NCI-H146 treated with DMSO at 0.1 percent for 48 hours (cell line): Measurements from ENCODE around the gene BCL7C.
"Not testable (repeated sequence)": the region's sequence is repeated elsewhere in the genome, so short reads cannot be mapped to it uniquely, and the experiment has no call there.

Source experiments
- DNase-seq: peaks from one replicate; lab custom pipeline; 2025; ENCODE audit not compliant: unreplicated experiment; lab: John Stamatoyannopoulos, UW

Gene BCL7C

GRCh38 chr16:30870904-30871303 is 23.0 kb downstream of the BCL7C start:
- no peak for DNase-seq

GRCh38 chr16:30867747-30868146 is 26.1 kb downstream of the BCL7C start:
- DNase-seq = no peak

DNA sequence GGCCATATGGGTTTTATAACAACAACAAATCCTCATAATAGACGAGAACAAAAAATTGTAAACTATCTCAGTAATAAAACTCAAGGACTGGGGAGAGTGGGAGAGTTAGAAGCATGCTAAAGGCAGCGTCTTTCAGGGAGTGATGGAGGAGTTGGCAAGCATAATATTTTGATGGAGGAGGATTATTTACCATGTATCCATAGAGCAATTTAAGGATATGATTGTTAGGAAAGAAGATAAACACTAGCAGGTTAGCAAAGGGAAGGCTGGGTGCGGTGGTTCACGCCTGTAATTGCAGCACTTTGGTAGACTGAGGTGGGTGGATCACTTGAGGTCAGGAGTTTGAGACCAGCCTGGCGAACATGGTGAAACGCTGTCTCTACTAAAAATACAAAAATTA is 27.8 kb downstream of the BCL7C start:
- no peak for DNase-seq

- DNase-seq = not testable (repeated sequence)
Measured at GRCh38 chr16:30863178-30863577, 30.7 kb downstream of the BCL7C start.

- DNase-seq = not testable (repeated sequence)
Measured at GRCh38 chr16:30860729-30861128, 33.1 kb downstream of the BCL7C start.

GRCh38 chr16:30858829-30859423 is 35.0 kb downstream of the BCL7C start:
- DNase-seq = no peak

- no peak for DNase-seq
Measured at GRCh38 chr16:30858111-30858495, 35.8 kb downstream of the BCL7C start.

DNA sequence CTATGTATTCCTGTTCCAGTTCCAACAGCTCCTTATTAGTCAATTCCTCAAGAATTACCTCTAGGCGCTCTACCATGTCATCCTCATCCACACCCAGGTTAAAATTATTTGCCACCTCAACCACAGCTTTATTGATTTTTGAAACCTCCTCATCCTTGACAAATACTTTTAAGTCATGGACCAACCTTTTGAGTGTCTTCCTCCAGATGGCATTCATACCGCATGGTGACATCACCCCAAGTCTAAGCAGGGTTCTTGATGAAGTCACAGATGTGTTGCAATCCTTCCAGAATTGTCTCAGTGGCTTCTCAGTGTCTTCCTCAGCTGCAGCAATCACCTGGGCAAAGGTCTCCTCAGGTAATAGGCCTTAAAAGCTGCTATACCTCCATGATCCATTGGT is 40.1 kb downstream of the BCL7C start:
- DNase-seq = no peak

DNA sequence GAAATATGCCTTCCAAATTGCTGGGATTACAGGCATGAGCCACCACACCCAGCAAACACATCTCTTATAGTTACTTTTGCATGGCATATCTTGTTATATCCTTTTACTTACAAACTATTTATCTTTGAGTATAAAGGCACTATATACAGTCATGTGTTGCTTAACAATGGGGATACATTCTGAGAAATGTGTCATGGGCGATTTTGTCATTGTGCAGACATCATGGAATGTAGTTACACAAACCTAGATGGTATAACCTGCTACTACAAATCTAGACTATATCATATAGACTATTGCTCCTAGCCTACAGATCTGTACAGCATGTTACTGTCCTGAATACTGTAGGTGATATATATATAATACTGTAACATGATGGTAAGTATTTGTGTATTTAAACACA is 43.6 kb downstream of the BCL7C start:
- DNase-seq = no peak

DNA sequence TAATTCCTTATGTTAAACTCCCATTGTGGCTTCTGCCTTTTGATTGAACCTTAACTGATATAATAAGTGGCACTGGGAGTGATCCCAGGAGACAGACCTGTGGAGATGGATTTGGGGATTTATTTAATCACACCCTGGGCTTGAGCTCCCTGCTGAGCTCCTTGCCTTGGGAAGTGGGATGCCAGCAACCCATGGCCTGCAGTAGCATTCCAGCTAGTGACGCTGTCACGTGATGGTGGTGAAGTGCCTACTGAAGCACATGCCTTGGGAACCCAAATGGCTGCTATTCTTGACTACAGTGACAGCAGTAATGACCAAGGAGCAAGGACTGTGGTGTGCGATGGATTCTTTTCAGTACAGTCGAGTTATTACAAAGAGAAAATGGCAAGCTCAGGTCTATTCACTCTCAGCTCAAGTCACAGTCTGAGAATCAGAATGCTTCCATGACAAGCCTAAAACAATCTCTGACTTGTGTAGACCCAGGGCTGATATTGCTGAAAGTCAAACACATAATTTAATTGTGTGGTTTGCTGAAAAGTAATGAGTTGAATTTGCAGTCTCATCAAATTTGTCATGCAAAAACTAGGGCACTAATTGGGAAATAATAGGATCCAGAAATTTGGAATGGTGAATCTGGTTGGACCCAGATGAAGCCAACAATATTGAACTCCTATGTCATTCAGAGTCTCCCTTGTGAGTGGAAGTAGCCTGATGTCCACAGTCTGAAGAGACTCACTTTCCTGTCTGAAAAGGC is 47.1 kb downstream of the BCL7C start:
- no peak for DNase-seq

DNA sequence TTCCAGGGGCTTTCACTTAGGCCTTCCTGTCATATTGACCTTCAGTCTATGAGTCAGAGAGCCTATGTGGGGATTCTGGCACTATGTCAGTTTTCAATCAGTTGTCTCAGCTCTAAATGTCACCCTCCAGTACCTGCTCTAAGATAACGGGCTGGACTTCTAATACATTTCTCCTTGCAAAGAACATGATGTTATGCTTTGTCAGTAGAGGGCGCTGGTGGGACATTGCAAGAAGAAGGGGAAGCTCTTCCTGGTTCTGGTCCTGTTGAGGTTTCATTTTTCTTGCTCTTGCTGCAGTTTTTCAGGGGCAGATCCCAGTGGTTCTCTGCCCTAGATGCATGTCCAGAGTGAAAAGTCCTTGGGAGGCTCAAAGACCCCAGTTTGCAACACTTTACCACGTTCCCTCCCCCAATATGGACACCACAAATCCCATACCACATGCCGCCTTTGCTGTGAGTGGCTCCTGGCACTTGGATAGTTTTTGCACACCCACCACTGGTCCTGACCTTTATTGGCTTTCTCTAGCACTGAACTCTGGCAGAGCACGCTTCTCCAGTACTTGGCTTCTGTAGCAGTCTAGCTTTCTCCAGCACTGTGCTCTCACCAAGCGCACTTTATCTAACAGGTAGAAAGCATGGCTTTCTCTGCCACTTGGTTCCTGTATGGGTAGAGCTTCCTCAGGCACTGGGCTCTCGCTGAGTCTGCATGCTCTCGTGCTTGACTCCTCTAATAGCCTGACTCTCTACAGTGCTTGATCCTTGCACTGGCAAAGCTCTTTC is 49.0 kb downstream of the BCL7C start:
- DNase-seq = peak; percentile 91

DNA sequence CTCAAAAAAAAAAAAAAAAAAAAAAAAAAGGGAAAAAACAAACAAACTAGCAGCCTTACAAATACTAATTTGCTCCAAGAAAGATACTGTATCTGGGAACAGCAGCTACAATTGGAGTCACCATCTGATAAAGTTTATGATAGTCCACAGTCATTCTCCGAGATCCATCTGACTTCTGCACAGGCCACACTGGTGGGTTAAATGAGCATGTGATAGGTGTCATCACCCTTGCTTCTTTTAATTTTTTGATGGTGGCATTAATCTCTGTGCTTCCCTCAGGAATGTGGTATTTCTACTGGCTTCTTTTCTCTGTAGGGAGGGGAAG is 49.6 kb downstream of the BCL7C start:
- no peak for DNase-seq

- DNase-seq = no peak
Measured at GRCh38 chr16:30843501-30843900, 50.4 kb downstream of the BCL7C start.

- no peak for DNase-seq
Measured at GRCh38 chr16:30842971-30843370, 50.9 kb downstream of the BCL7C start.

DNA sequence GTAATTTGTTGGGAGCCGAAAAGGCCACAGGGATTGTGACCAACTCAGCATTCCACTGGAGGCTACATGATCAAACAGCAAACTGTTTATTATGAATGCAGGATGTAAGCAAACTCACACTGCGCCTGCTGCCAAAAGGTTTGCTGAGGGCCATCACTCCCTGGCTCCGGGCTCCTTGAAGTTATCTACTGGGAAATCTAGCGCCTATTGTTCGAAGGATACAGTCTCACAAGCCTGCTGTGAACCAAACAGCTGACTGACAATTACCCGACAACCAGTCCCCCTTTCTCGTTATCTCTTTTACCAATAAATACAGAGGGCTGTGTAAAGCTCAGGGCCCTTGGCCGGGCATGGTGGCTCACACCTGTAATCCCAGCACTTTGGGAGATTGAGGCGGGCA is 52.5 kb downstream of the BCL7C start:
- DNase-seq = no peak

DNA sequence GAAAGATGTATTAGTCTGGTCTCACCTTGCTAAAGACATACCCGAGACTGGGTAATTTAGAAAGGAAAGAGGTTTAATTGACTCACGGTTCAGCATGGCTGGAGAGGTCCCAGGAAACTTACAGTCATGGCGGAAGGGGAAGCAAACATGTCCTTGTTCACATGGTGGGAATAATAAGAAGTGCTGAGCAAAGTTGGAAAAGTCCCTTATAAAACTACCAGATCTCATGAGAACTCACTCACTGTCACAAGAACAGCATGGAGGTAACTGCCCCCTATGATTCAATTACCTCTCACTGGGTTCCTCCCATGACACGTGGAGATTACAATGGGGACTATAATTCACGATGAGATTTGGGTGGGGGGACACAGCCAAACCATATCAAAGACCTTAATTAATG is 53.3 kb downstream of the BCL7C start:
- DNase-seq = no peak

GRCh38 chr16:30839523-30840227 is 54.2 kb downstream of the BCL7C start:
- peak; percentile 16 for DNase-seq

GRCh38 chr16:30838876-30839471 is 54.9 kb downstream of the BCL7C start:
- no peak for DNase-seq

DNA sequence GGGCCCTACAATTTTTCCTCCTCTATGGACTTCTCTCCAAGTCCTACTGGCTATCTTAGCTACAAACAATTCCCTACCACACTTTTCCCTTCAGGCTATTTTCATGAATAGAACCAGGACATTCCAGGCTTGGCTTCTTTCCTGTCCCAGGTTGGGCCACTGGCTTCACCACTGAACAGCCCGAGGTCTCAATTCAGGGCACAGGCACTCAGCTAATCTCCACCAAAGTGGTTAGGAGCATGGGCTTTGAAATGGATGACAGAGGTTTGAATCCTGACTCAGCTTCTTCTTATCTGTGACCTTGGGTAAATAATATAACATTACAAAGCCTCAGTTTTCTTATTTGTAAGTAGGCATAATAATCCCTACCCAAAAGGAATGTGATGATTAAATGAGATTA is 56.0 kb downstream of the BCL7C start:
- no peak for DNase-seq
